Mammary epithelial cell (primary cell): ENCODE data around the gene SPATC1L.

Experiments
- CTCF ChIP-seq, 2 donors: IDR thresholded peaks in 1 of 2; conservative IDR thresholded peaks in 1 of 2; 2 replicates each; pipeline ENCODE4 v1.5.1; 2011 to 2012; ENCODE audit warnings: inconsistent platforms in 2 of 2, low read length in 2 of 2, mild to moderate bottlenecking in 2 of 2, control low read depth in 1 of 2, low read depth in 1 of 2; ENCODE audit not compliant: insufficient read depth in 1 of 2; ENCODE audit errors: extremely low read depth in 1 of 2
- EZH2 ChIP-seq: IDR thresholded peaks from 2 replicates; pipeline ENCODE4 v1.6.1; 2012; ENCODE audit warnings: low read length, inconsistent platforms, borderline replicate concordance

GRCh38 chr21:46122237-46122671 is 62.0 kb downstream of the SPATC1L start:
- no peak for TF ChIP-seq CTCF (conservative IDR thresholded peaks at IDR 0.05 in 1 of 2, IDR thresholded peaks at IDR 0.05 in 1 of 2; ENCODE audit: extremely low read depth in 1 of 2, insufficient read depth in 1 of 2, low read depth in 1 of 2, low read length in 2 of 2)
- no peak for TF ChIP-seq EZH2
